H9 (cell line): ENCODE data around the gene IRX5. TPM values are rescaled to one million over a fixed set of nuclear protein-coding genes. Genes with fewer than 3 reads are reported as not detected.
A peak's percentile ranks its signal among the peaks of the same experiment; 100 is the strongest.

Source experiments
- DNase-seq: peaks from one replicate; pipeline ENCODE4 v3.0.0-alpha.2; 2017
- H2AFZ ChIP-seq: one replicate; pipeline ENCODE4 v1.6.1; 2013; ENCODE audit warnings: mild to moderate bottlenecking, low read length, control low read depth, moderate library complexity
- H2AK5ac ChIP-seq: 2 replicates; pipeline ENCODE4 v1.6.1; 2013; ENCODE audit warnings: low read length, control low read depth, mixed read lengths; ENCODE audit not compliant: insufficient read length
- H2BK120ac ChIP-seq: one replicate; pipeline ENCODE4 v1.6.1; 2013; ENCODE audit warnings: low read depth, mild to moderate bottlenecking, low read length, control low read depth, inconsistent platforms; ENCODE audit not compliant: poor library complexity, severe bottlenecking
- H2BK12ac ChIP-seq: 2 replicates; pipeline ENCODE4 v1.6.1; 2013; ENCODE audit warnings: low read length, control low read depth, mixed read lengths, low read depth; ENCODE audit not compliant: insufficient read length
- H2BK15ac ChIP-seq: 2 replicates; pipeline ENCODE4 v1.6.1; 2013; ENCODE audit warnings: low read depth, low read length, control low read depth
- H2BK20ac ChIP-seq: one replicate; pipeline ENCODE4 v1.6.1; 2013; ENCODE audit warnings: low read depth, mild to moderate bottlenecking, low read length, control low read depth, inconsistent platforms; ENCODE audit not compliant: poor library complexity, severe bottlenecking
- H2BK5ac ChIP-seq: 2 replicates; pipeline ENCODE4 v1.6.1; 2013; ENCODE audit warnings: low read length, control low read depth, mixed read lengths; ENCODE audit not compliant: insufficient read length
- H3K14ac ChIP-seq: 2 replicates; pipeline ENCODE4 v1.6.1; 2013; ENCODE audit warnings: low read length, control low read depth; ENCODE audit not compliant: insufficient read depth
- H3K18ac ChIP-seq: 2 replicates; pipeline ENCODE4 v1.6.1; 2013; ENCODE audit warnings: low read depth, mild to moderate bottlenecking, mixed read lengths, low read length, control low read depth; ENCODE audit not compliant: insufficient read length
- H3K23ac ChIP-seq: 2 replicates; pipeline ENCODE4 v1.6.1; 2013; ENCODE audit warnings: low read length, control low read depth, mixed read lengths, low read depth; ENCODE audit not compliant: insufficient read length
- H3K23me2 ChIP-seq: 2 replicates; pipeline ENCODE4 v1.6.1; 2013; ENCODE audit warnings: low read depth, mild to moderate bottlenecking, mixed read lengths, low read length, control low read depth; ENCODE audit not compliant: insufficient read length, poor library complexity, severe bottlenecking
- H3K27ac ChIP-seq: 2 replicates; pipeline ENCODE4 v1.5.1; 2013; ENCODE audit warnings: low read length, control low read depth, mixed read lengths, low read depth; ENCODE audit not compliant: insufficient read length
- H3K27me3 ChIP-seq: 2 replicates; pipeline ENCODE4 v1.6.1; 2013; ENCODE audit warnings: low read length, control low read depth, inconsistent platforms; ENCODE audit not compliant: insufficient read depth
- H3K4ac ChIP-seq: 2 replicates; pipeline ENCODE4 v1.6.1; 2013; ENCODE audit warnings: low read depth, mild to moderate bottlenecking, control low read depth, inconsistent platforms, low read length, moderate library complexity
- H3K4me1 ChIP-seq: 2 replicates; pipeline ENCODE4 v1.6.1; 2013; ENCODE audit warnings: low read length, control low read depth, inconsistent platforms; ENCODE audit not compliant: insufficient read depth
- H3K4me2 ChIP-seq: 2 replicates; pipeline ENCODE4 v1.6.1; 2013; ENCODE audit warnings: low read length, control low read depth, mixed read lengths; ENCODE audit not compliant: insufficient read length, insufficient read depth
- H3K56ac ChIP-seq: 2 replicates; pipeline ENCODE4 v1.6.1; 2013; ENCODE audit warnings: low read depth, mild to moderate bottlenecking, mixed read lengths, low read length, control low read depth; ENCODE audit not compliant: insufficient read length
- H3K79me1 ChIP-seq: 2 replicates; pipeline ENCODE4 v1.6.1; 2013; ENCODE audit warnings: low read depth, mild to moderate bottlenecking, moderate library complexity, low read length, control low read depth, inconsistent platforms; ENCODE audit not compliant: insufficient read depth, poor library complexity, severe bottlenecking
- H3K79me2 ChIP-seq: 2 replicates; pipeline ENCODE4 v1.6.1; 2013; ENCODE audit warnings: low read length, control low read depth, inconsistent platforms; ENCODE audit not compliant: insufficient read depth
- H3K9ac ChIP-seq: 2 replicates; pipeline ENCODE4 v1.6.1; 2013; ENCODE audit warnings: low read length, control low read depth, mixed read lengths; ENCODE audit not compliant: insufficient read length; ENCODE audit errors: extremely low read depth
- H3K9me3 ChIP-seq: one replicate; pipeline ENCODE4 v1.6.1; 2013; ENCODE audit warnings: low read depth, low read length, inconsistent platforms; ENCODE audit not compliant: control insufficient read depth
- H3T11ph ChIP-seq: one replicate; pipeline ENCODE4 v1.6.1; 2013; ENCODE audit warnings: mild to moderate bottlenecking, low read length, control low read depth, inconsistent platforms
- H4K20me1 ChIP-seq: one replicate; pipeline ENCODE4 v1.6.1; 2013; ENCODE audit not compliant: control insufficient read depth, insufficient read length, insufficient read depth
- H4K5ac ChIP-seq: 2 replicates; pipeline ENCODE4 v1.6.1; 2013; ENCODE audit warnings: low read depth, mild to moderate bottlenecking, mixed read lengths, low read length, control low read depth; ENCODE audit not compliant: insufficient read length
- H4K8ac ChIP-seq: replicated peaks from 2 replicates; pipeline ENCODE4 v1.6.1; 2013; ENCODE audit warnings: low read length, control low read depth, mixed read lengths, low read depth; ENCODE audit not compliant: insufficient read length
- H4K91ac ChIP-seq: 2 replicates; pipeline ENCODE4 v1.6.1; 2013; ENCODE audit warnings: low read depth, mild to moderate bottlenecking, moderate library complexity, mixed read lengths, low read length, control low read depth; ENCODE audit not compliant: insufficient read length
- H3K27ac Mint-ChIP-seq, 3 experiments: 2 replicates in 2 of 3; 3 replicates in 1 of 3; pipeline ENCODE4 v1.8.0; 2020 to 2021; ENCODE audit warnings: mixed read lengths in 3 of 3, mild to moderate bottlenecking in 1 of 3, moderate library complexity in 1 of 3
- H3K27me3 Mint-ChIP-seq: 2 replicates; pipeline ENCODE4 v1.8.0; 2021; ENCODE audit warnings: low read depth, mild to moderate bottlenecking, moderate library complexity, mixed read lengths
- H3K36me3 Mint-ChIP-seq, 3 experiments: 2 replicates in 2 of 3; 3 replicates in 1 of 3; pipeline ENCODE4 v1.8.0; 2020 to 2021; ENCODE audit warnings: low read depth in 3 of 3, mixed read lengths in 3 of 3; ENCODE audit not compliant: insufficient read depth in 1 of 3
- H3K4me1 Mint-ChIP-seq, 2 experiments: 2 replicates each; pipeline ENCODE4 v1.8.0; 2020; ENCODE audit warnings: mixed read lengths in 2 of 2
- H3K4me3 Mint-ChIP-seq, 2 experiments: 2 replicates in 1 of 2; 3 replicates in 1 of 2; pipeline ENCODE4 v1.8.0; 2020 to 2021; ENCODE audit warnings: mild to moderate bottlenecking in 2 of 2, mixed read lengths in 2 of 2, moderate library complexity in 1 of 2
- H3K9me3 Mint-ChIP-seq, 2 experiments: 2 replicates in 1 of 2; 3 replicates in 1 of 2; pipeline ENCODE4 v1.8.0; 2020; ENCODE audit warnings: mild to moderate bottlenecking in 2 of 2, mixed read lengths in 2 of 2, moderate library complexity in 1 of 2
- CTCF ChIP-seq: fragments of 200-600 bp; sonication (generic); conservative IDR thresholded peaks from 3 replicates; pipeline ENCODE4 v1.8.0; 2021; ENCODE audit warnings: antibody characterized with exemption, mild to moderate bottlenecking
- WGBS: extraction: QIAGEN DNeasy Blood & Tissue Kit; methylation state at CpG from one replicate; pipeline ENCODE4 v1.1.7; 2013; ENCODE audit warnings: missing lambda C conversion rate, low lambda C conversion rate, mixed read lengths; ENCODE audit not compliant: insufficient read length; ENCODE audit errors: extremely low coverage; 5-methylcytosine and 5-hydroxymethylcytosine counted together
- total RNA-seq: library from RNA; stranded (reverse); gene quantifications from 2 replicates; pipeline ENCODE4 v1.2.1, GENCODE V29; 2021

The IRX5 gene
- total RNA-seq, 1 experiment from 2014 or later = 0.59 TPM

GRCh38 chr16:54935266-54935968 is 4.8 kb downstream of the IRX5 start:
- Histone ChIP-seq H4K8ac (no peak overlapping the region), H3K27me3 (peaks cover 75% of the 10 kb centered on the region), H2AK5ac (no peak overlapping the region), H4K91ac (no peak overlapping the region), H3T11ph (no peak overlapping the region), H3K9me3 (no peaks in the 10 kb centered on the region), H3K79me2 (no peaks in the 10 kb centered on the region), H2BK120ac (no peak overlapping the region), H3K4ac (no peak overlapping the region), H3K14ac (no peak overlapping the region), H3K4me1 (no peaks in the 10 kb centered on the region), H3K79me1 (no peaks in the 10 kb centered on the region), H3K27ac (no peak overlapping the region), H3K18ac (no peak overlapping the region), H3K56ac (no peak overlapping the region), H3K4me2 (peak overlapping the region; percentile 46), H4K5ac (no peak overlapping the region), H2BK15ac (no peak overlapping the region), H4K20me1 (no peaks in the 10 kb centered on the region), H2BK12ac (no peak overlapping the region), H3K9ac (no peak overlapping the region), H3K23me2 (peaks cover 45% of the 10 kb centered on the region), H2BK20ac (no peak overlapping the region), H3K23ac (no peak overlapping the region), H2AFZ (no peak overlapping the region), H2BK5ac (no peak overlapping the region)
- Mint-ChIP-seq H3K4me1 (peaks cover 52 to 55% of the 10 kb centered on the region in 2 experiments), H3K4me3 (peak overlapping the region; percentile 38 to 80), H3K27me3 (peaks cover 94% of the 10 kb centered on the region), H3K36me3 (no peaks in the 10 kb centered on the region; a peak in 2 of 7 replicates), H3K27ac (no peak overlapping the region; a peak in 1 of 7 replicates), H3K9me3 (peaks cover 0 to 3% of the 10 kb centered on the region in 2 experiments; a peak in 4 of 5 replicates)
- DNase-seq = no peak
- WGBS = no CpG with 5 or more reads among the region's 28 CpGs
- no peak for TF ChIP-seq CTCF
